ENCODE results near the gene THSD4.

DNA sequence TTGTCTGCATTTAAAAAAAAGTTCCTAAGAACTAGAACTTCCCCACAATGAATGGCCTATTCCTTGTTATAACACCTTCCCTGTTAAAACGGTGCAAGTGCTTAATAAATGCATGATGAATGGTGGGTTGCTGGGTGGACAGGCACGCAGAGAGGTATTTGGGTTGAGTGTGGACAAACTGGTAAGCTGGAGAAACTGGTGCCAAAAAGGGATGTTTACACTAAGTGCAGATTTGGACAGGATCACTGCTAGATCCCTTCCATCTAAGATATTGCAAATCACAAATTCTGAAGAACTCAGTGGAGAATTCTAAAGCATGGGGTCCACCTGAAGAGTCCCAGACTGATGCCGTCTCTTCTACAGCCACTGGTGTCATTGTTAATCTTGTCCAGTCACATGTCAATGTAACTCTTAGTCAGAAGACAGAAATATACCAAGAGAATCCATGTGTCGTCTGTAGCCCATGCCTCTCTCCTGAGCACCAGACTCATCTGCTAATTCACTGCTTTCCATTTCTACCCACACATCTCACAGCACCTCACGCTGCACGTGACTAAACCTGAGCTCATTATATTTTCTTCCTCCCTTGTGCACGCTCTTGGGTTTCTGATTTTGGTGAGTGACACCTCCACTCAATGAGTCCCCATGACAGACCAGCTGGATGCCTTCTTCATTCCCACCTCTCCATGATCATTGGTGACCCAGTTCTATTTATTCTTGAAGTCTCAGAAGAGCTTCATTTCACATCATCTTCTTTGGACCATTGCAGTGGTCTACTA, 328.9 kb downstream of the THSD4 start:
- no peak for TF ChIP-seq EZH2 (IDR thresholded peaks at IDR 0.05; ENCODE audit: insufficient read depth, low read length)
- TF ChIP-seq, protein P1, sequence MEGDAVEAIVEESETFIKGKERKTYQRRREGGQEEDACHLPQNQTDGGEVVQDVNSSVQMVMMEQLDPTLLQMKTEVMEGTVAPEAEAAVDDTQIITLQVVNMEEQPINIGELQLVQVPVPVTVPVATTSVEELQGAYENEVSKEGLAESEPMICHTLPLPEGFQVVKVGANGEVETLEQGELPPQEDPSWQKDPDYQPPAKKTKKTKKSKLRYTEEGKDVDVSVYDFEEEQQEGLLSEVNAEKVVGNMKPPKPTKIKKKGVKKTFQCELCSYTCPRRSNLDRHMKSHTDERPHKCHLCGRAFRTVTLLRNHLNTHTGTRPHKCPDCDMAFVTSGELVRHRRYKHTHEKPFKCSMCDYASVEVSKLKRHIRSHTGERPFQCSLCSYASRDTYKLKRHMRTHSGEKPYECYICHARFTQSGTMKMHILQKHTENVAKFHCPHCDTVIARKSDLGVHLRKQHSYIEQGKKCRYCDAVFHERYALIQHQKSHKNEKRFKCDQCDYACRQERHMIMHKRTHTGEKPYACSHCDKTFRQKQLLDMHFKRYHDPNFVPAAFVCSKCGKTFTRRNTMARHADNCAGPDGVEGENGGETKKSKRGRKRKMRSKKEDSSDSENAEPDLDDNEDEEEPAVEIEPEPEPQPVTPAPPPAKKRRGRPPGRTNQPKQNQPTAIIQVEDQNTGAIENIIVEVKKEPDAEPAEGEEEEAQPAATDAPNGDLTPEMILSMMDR (IDR thresholded peaks at IDR 0.05; ENCODE audit: insufficient read depth, low read depth, low read length) = no peak
